BE2C (cell line): ENCODE measurements around the gene PNKP.
A peak's percentile ranks its signal among the peaks of the same experiment; 100 is the strongest.

Experiments used
- DNase-seq: peaks from one replicate; pipeline ENCODE4 v3.0.0-alpha.2; 2020
- H3K27me3 ChIP-seq: fragments of 250-450 bp; sonication (Bioruptor Pico); 2 replicates; pipeline ENCODE4 v1.5.1; 2020; ENCODE audit warnings: mild to moderate bottlenecking
- H3K36me3 ChIP-seq: fragments of 250-450 bp; sonication (Bioruptor Pico); 2 replicates; pipeline ENCODE4 v1.5.1; 2020; ENCODE audit warnings: mild to moderate bottlenecking
- H3K4me1 ChIP-seq: fragments of 250-450 bp; sonication (Bioruptor Pico); 2 replicates; pipeline ENCODE4 v1.5.1; 2020
- H3K4me3 ChIP-seq: 2 replicates; pipeline ENCODE4 v1.5.1; 2011; ENCODE audit warnings: low read depth, low read length
- H3K9me3 ChIP-seq: fragments of 250-450 bp; sonication (Bioruptor Pico); 2 replicates; pipeline ENCODE4 v1.5.1; 2020
- TF ChIP-seq, protein P1 (sequence below): IDR thresholded peaks from 2 replicates; pipeline ENCODE4 v1.5.1; 2012; ENCODE audit warnings: mild to moderate bottlenecking, low read depth, low read length

The PNKP gene

DNA sequence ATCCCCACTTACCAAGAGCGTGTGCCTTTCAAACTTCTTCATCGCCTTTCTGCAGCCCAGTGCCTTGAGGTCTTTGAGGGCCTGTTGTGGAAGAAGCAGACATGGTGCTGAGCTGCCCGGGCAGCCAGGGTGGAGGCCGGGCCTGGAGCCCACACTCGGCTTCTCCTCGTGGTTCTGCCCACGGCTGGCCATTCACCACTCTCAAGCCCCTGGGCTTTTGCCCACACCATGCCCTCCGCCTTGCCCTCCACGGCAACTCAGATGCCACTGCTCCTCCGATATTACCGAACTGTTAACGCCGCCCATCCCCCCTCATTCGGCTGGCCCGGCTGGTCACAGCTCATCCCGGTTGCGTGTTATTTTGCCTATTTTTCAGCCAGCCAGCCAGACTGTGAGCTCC, 24.0 kb upstream of the PNKP start:
- Histone ChIP-seq H3K36me3 (no peaks in the 10 kb centered on the region), H3K4me3 (no peak overlapping the region), H3K27me3 (no peaks in the 10 kb centered on the region), H3K4me1 (peaks cover 6% of the 10 kb centered on the region; the same call in 1 of the 2 replicates), H3K9me3 (no peaks in the 10 kb centered on the region)
- DNase-seq = no peak
- TF ChIP-seq, protein P1, sequence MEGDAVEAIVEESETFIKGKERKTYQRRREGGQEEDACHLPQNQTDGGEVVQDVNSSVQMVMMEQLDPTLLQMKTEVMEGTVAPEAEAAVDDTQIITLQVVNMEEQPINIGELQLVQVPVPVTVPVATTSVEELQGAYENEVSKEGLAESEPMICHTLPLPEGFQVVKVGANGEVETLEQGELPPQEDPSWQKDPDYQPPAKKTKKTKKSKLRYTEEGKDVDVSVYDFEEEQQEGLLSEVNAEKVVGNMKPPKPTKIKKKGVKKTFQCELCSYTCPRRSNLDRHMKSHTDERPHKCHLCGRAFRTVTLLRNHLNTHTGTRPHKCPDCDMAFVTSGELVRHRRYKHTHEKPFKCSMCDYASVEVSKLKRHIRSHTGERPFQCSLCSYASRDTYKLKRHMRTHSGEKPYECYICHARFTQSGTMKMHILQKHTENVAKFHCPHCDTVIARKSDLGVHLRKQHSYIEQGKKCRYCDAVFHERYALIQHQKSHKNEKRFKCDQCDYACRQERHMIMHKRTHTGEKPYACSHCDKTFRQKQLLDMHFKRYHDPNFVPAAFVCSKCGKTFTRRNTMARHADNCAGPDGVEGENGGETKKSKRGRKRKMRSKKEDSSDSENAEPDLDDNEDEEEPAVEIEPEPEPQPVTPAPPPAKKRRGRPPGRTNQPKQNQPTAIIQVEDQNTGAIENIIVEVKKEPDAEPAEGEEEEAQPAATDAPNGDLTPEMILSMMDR = no peak

DNA sequence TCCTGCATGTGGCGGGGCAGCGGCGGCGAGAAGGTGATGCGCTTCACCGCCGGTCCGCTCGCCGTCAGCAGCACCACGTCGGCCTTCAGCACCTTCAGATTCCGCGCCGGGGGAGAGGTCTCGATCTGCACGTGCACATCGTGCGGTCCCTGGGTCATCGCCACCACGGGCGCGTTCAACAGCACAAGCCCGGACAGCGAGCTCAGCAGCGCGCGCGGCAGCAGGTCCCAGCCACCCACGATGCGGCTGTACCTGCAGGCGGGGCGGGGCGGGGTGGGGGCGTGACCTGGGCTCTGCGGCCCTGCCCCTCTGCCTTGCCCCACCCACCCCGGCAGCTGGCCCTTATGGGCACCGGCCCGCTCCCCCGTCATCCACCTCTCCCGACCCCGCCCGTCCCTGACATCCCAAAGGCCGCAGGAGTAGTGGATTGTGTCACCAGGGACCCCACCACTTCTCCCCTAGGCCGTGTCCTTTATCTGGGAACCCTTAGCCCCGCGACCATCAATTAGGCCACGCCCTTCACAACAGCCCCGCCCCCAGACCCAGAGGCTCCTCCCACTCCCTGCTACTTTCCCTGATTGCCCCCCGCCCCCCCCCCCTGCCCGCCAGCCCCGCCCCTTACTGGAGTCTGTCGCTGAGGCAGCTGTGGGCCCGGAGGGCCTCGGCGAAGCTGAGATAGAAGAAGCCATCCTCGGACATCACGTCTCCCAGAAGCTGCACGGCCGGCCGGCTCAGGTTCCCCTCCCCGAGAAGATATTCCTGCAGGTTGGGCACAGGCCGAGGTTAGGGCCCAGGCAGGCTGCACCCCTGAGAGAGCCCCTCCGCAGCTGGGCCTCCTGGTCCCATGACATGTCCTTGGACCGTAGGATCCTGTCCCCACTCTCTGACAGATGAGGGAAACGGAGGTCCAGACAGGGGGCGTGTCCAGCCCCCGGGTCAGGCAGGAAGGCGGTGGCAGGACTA, 23.3 kb upstream of the PNKP start:
- H3K4me3 ChIP-seq = peak overlapping the region; percentile 43
- TF ChIP-seq, protein P1 = peak; percentile 11; the same call in 1 of the 2 replicates
- DNase-seq = peak; percentile 82
- no peaks in the 10 kb centered on the region for H3K36me3 ChIP-seq
- H3K4me1 ChIP-seq = peaks cover 6% of the 10 kb centered on the region; the same call in 1 of the 2 replicates
- H3K9me3 ChIP-seq = no peaks in the 10 kb centered on the region
- no peaks in the 10 kb centered on the region for H3K27me3 ChIP-seq

DNA sequence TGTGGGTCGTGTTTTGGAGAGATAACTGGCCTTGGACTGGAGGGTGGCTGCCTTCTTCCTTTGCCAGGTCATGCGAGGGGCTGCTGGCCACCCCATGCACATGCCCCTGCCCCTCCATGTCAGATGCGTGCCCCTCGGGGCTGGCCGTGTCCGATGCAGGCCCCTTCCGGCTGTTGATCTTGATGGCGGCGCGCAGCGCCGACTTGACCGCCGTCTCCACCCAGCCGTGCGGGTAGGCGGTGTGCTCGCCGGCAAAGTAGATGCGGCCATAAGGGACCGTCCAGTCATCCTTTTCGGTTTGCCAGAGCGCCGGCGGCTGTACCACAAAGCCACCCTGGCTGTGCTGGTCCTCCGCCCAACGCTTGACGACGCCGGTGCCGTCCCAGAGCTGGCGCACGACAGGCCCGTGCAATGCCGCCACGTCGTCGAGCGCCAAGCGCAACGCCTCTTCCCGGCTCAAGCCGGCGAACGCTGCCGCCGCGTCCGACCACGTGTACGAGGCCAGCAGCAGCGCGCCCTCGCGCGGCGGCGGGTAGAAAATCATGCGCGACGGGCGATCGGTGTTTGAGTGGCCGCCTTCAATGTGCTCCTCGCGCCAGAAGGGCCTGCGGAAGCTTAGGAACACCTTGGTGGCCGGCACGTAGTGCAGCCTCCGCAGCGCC, 22.4 kb upstream of the PNKP start:
- Histone ChIP-seq H3K27me3 (no peaks in the 10 kb centered on the region), H3K36me3 (no peaks in the 10 kb centered on the region), H3K4me1 (peaks cover 6% of the 10 kb centered on the region; the same call in 1 of the 2 replicates), H3K4me3 (no peak overlapping the region; the same call in 1 of the 2 replicates), H3K9me3 (no peaks in the 10 kb centered on the region)
- TF ChIP-seq, protein P1 = no peak
- no peak for DNase-seq

DNA sequence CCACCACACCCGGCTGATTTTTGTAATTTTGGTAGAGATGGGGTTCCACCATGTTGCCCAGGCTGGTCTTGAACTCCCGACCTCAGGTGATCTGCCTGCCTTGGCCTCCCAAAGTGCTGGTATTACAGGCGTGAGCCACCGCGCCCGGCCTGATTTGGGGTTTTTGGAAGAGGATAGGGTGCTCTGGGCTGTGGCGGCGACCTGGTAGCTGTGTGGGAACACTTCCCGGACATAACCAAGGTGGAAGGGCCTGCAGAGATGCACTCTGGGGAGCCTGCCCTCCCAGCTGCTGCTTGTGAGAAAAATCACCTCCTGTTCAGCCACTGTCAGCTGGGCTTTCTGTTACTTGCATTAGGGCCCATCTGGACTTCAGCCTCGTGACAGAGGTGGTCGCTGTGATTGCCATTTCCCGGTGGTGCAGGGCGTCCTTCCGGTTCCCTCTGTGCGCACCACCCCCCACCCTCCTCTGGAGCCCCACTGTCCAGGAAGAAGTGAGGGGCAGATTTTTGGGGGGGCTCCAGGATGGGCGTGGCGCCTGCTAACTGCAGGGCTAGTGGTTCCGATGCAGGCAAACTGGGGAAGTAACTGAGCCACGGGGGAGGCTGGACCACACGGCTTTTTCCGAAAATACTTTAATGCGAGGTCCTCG, 21.8 kb upstream of the PNKP start:
- Histone ChIP-seq H3K9me3 (no peaks in the 10 kb centered on the region), H3K4me1 (peaks cover 6% of the 10 kb centered on the region; the same call in 1 of the 2 replicates), H3K4me3 (no peak overlapping the region), H3K27me3 (no peaks in the 10 kb centered on the region), H3K36me3 (no peaks in the 10 kb centered on the region; the same call in 1 of the 2 replicates)
- no peak for DNase-seq
- TF ChIP-seq, protein P1 = no peak

DNA sequence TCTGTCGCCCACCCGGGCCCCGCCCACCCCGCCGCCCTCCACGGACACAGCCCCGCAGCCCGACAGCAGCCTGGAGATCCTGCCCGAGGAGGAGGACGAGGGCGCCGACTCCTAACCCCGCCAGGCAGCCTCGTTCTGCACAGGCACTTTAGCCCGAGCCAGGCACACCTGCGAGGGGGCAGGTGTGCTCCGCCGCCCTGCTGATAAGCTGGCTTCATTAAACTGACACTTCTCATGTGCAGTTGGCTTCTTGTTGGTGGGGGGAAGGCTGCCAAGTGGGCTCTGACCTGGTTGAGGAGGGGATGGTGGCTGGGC, 21.1 kb upstream of the PNKP start:
- Histone ChIP-seq H3K4me1 (peaks cover 6% of the 10 kb centered on the region; the same call in 1 of the 2 replicates), H3K36me3 (peaks cover 6% of the 10 kb centered on the region; the same call in 1 of the 2 replicates), H3K9me3 (no peaks in the 10 kb centered on the region), H3K27me3 (no peaks in the 10 kb centered on the region), H3K4me3 (no peak overlapping the region)
- no peak for DNase-seq
- TF ChIP-seq, protein P1 = no peak
